C4-2B (cell line): Measurements from ENCODE around the gene CFAP410.

Source experiments
- ZFX ChIP-seq: fragments of 450-650 bp; IDR thresholded peaks from 2 replicates; pipeline ENCODE4 v1.6.1; 2017
- TF ChIP-seq, protein P1 (sequence below): fragments of 450-650 bp; conservative IDR thresholded peaks from 2 replicates; pipeline ENCODE4 v1.5.1; 2017; ENCODE audit warnings: mild to moderate bottlenecking

DNA sequence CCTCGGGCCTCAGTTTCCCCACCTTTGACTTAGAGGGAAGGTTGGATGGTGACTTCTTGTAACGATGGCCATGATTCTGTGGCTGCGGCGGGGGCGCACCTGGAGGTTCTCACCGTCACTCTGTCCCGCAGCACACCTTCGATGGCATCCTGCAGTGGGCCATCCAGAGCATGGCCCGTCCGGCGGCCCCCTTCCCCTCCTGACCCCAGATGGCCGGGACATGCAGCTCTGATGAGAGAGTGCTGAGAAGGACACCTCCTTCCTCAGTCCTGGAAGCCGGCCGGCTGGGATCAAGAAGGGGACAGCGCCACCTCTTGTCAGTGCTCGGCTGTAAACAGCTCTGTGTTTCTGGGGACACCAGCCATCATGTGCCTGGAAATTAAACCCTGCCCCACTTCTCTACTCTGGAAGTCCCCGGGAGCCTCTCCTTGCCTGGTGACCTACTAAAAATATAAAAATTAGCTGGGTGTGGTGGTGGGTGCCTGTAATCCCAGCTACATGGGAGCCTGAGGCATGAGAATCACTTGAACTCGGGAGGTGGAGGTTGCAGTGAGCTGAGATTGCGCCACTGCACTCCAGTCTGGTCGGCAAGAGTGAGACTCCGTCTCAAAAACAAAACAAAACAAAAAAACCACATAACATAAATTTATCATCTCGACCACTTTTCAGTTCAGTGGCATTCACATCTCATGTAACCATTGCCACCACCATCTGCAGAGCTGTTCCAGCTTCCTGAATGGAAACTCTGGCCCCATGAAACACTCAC lies 41.5 kb downstream of the CFAP410 start:
- TF ChIP-seq, protein P1, sequence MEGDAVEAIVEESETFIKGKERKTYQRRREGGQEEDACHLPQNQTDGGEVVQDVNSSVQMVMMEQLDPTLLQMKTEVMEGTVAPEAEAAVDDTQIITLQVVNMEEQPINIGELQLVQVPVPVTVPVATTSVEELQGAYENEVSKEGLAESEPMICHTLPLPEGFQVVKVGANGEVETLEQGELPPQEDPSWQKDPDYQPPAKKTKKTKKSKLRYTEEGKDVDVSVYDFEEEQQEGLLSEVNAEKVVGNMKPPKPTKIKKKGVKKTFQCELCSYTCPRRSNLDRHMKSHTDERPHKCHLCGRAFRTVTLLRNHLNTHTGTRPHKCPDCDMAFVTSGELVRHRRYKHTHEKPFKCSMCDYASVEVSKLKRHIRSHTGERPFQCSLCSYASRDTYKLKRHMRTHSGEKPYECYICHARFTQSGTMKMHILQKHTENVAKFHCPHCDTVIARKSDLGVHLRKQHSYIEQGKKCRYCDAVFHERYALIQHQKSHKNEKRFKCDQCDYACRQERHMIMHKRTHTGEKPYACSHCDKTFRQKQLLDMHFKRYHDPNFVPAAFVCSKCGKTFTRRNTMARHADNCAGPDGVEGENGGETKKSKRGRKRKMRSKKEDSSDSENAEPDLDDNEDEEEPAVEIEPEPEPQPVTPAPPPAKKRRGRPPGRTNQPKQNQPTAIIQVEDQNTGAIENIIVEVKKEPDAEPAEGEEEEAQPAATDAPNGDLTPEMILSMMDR, result peak; percentile 82
- TF ChIP-seq ZFX, result no peak
